ENCODE measurements around the gene NLRP4.
A peak's percentile ranks its signal among the peaks of the same experiment; 100 is the strongest.

The NLRP4 gene, protein sequence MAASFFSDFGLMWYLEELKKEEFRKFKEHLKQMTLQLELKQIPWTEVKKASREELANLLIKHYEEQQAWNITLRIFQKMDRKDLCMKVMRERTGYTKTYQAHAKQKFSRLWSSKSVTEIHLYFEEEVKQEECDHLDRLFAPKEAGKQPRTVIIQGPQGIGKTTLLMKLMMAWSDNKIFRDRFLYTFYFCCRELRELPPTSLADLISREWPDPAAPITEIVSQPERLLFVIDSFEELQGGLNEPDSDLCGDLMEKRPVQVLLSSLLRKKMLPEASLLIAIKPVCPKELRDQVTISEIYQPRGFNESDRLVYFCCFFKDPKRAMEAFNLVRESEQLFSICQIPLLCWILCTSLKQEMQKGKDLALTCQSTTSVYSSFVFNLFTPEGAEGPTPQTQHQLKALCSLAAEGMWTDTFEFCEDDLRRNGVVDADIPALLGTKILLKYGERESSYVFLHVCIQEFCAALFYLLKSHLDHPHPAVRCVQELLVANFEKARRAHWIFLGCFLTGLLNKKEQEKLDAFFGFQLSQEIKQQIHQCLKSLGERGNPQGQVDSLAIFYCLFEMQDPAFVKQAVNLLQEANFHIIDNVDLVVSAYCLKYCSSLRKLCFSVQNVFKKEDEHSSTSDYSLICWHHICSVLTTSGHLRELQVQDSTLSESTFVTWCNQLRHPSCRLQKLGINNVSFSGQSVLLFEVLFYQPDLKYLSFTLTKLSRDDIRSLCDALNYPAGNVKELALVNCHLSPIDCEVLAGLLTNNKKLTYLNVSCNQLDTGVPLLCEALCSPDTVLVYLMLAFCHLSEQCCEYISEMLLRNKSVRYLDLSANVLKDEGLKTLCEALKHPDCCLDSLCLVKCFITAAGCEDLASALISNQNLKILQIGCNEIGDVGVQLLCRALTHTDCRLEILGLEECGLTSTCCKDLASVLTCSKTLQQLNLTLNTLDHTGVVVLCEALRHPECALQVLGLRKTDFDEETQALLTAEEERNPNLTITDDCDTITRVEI

DNA sequence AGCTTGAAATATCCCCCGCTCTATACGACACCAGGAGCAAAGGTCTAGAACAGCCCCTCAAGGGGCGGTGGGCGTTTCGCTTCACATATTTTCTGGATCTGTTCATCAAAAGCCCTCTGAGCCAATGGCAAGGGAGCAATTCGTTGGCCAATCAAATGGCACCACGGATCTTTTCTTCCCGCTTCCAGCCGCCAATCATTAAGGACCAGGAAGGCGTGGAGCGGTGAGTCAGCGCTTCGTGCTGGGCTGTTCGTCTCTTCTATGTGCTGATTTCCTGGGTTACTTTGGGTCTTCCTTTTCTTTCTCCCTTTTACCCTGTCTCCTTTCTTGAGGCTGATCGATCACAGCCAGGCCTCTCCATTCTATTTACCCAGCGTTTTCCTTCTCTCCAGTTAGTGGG, at the start of gene NLRP4:
Gene NLRP4, plus strand, starts transcription at position 201 of the 400 bp plus-strand sequence. CDS start 15,541 bp downstream, outside the sequence.
- FAIRE-seq: no peak
- DNase-seq (ENCODE audit: insufficient read length, low spot score): no peak

DNA sequence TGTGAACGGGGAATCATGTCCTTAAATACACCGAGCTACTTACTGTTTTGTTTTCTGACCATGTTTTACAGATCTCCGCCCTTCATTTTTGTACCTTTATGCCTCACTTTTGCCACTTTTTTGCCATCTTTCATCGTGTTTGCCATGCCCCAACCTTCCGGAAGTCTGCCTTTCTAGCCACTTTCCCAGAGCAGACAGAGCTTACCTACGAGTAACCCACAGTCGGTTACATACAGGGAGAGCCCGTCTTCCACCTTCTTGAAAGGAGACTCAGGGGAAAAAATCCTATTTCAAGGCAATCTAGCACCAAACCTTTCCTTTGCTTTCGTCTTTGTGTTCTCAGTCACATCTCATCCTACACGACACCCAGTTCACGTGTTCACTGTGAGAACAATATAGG, 41.3 kb upstream of the NLRP4 start:
- FAIRE-seq: no peak
- no peak for DNase-seq (ENCODE audit: insufficient read length, low spot score)

DNA sequence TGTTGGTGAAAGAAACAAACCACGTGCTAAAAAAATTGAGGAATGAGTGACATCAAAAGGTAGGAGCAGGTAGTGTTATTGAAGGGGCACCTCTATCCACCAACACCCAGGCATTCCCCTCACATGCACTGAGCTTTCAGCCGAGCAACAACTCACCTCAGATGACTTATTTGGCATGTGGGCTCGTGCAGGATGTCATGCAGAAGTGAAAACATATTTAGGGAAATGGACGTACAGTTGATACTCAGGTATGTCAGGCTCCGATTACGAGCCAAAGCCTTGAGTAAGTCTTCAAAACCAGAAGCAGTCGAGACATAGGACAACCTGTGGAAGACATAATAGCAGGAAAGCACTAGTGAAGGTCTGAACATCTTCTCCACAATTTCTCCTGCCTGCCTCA, 34.9 kb upstream of the NLRP4 start:
- FAIRE-seq (no peak), DNase-seq (ENCODE audit: insufficient read length, low spot score) (no peak)

DNA sequence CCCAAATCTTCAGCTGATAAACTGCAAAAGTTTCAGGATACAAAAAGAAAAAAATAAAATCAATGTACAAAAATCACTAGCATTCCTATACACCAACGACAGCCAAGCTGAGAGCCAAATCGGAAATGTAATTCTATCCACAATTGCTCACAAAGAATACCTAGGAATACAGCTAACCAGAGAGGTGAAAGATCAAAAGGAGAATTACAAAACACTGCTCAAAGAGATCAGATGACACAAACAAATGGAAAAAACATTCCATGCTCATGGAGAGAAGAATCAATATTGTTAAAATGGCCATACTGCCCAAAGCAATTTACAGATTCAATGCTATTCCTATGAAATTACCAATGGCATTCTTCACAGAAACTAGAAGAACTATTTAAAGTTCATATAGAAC, 34.1 kb upstream of the NLRP4 start:
- DNase-seq (ENCODE audit: insufficient read length, low spot score): no peak
- FAIRE-seq: no peak

DNA sequence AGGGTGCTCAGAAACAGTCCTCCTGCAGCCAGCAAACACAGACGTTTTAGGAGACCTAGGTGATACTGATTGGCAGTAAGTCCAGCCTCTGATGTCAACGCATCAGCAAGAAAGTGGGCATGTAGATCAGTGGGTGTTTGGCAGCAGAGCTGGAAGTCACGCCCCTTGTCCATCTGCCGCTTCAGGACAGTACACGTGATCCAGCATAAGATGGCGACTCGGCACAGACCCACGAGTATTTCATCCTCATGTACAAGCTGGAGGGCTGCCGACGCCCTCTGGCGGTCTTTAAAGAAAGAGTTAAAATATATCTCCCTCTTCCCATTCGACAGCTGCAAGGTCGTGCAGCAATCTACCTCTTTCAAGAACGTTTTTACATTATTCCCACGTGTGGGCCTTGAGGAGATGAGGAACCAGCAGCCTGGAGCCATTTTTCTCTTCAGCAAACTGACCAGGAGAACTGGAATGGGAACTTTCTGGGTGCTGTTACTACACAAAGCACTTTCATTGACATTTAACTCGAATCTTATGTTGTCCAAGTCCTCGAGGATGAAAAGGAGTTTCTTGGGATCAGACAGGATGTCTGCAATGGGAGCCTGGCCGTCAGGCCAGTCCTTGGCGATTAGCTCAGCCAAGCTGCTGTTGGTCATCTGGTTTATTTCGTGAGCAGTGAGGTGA, 26.8 kb upstream of the NLRP4 start:
- FAIRE-seq: peak; percentile 80
- peak; percentile 29 for DNase-seq (ENCODE audit: insufficient read length, low spot score)

DNA sequence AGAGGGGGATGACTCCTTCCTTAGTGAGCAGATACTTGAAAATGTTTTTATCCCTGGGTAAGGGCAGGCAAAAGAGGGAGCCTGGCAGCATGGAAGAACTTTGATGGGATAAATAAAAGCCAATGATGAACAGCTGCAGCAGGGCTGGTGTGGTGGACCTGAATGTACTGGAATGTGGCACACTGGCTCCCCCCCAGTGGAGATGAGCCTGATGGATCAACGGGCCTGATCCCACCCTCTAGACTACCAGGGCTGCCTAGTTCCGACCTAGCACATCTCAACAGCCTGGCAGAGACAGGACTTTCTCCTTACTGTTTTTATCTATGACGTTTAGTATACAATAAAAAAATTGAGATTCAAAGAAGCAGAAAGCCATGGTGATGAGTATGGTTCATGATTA, 25.0 kb upstream of the NLRP4 start:
- no peak for DNase-seq (ENCODE audit: insufficient read length, low spot score)
- FAIRE-seq: no peak

DNA sequence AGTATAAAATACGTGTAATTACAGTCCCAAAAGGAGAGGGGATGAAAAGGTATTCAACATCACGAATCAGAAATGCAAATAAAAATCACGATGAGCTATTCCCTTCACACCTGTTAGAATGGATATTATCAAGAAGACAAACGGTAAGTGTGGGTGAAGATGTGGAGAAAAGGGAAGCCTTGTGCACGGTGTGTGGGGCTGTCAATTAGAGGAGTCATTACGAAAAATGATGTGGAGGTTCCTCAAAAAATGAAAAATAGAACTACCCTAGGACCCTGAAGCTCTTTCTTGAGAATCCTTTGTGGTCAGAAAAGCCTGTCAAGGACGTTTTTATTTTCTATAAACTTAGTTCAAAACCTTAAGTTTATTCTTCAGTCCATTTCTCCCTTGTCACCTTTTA, 23.9 kb upstream of the NLRP4 start:
- DNase-seq (ENCODE audit: insufficient read length, low spot score): no peak
- FAIRE-seq: no peak

DNA sequence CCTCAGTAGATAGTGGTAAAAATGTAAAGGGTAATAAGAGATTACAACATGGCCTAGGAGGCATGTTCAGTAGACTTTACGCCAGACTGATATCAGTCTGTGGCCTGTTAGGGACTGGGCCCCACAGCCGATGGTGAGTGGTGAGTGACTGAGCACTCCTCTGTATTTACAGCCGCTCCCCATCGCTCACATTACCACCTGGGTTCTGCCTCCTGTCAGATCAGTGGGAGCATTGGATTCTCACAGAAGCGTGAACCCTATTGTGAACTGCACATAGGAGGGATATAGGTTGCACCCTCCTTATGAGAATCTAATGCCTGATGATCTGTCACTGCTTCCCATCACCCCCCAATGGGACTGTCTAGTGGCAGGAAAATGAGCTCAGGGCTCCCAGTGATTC, 22.4 kb upstream of the NLRP4 start:
- DNase-seq (ENCODE audit: insufficient read length, low spot score) (no peak), FAIRE-seq (no peak)

DNA sequence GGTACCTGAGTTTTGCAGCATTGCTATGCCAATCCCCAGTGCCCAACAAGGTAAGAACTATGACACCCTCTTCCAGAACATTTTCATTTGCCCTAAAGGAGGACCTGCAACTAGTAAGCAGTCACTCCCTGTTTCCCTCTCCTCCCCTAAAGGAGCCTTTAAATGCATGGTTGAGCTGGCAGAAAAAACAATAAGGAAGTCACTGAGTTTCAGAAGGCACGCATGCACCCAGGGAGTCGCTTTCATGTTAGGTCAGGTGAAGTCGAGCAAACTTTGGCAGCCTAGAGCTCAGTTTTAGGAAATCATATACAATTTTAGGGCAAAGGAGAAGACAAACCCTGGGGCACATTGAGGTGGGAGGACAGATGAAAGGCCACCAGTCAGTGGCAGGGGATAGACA, 16.3 kb upstream of the NLRP4 start:
- FAIRE-seq (no peak), DNase-seq (ENCODE audit: insufficient read length, low spot score) (no peak)

DNA sequence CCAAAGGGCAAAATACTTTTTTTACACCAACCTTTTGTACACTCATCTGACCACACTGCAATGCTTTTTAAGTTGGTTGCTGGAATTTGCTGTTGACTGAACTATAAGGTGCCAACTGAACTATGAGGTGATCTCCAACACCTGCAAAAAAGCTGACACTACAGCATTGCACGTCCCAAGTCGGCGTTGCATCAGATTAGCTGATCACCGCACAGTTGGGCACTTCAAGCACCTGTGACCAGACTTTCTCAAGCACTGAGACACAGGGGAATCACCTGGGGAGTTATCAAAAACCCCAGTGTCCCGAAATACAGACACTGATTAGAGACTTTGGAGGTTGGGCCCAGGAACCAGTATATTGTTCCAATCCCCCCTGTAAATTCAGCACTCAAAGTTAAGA, 5.7 kb upstream of the NLRP4 start:
- FAIRE-seq (no peak), DNase-seq (ENCODE audit: insufficient read length, low spot score) (no peak)

DNA sequence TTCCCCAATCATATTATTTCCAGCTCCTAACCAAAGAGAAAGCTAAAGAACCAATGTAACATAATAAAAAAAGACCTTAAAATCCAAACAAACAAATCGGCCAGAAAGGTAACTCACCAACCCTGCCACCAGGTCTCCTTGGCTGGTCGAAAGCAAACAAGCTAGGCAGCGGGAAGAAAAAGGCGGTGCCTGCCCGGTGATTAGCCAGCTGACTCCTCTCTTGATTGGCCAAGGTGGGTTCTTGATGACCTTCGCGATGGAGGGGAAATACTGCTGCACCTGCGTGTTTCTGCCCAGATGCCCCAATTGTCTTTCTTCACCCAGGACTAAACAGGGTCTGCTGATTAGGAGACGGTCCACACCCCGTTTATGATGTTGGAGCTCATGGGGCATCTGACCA, 4.5 kb upstream of the NLRP4 start, which contains the start of gene NLRP11:
Gene NLRP11, minus strand, starts transcription at position 154 of the 400 bp plus-strand sequence. CDS start 13,825 bp downstream, outside the sequence.
- DNase-seq (ENCODE audit: insufficient read length, low spot score) (no peak), FAIRE-seq (no peak)

DNA sequence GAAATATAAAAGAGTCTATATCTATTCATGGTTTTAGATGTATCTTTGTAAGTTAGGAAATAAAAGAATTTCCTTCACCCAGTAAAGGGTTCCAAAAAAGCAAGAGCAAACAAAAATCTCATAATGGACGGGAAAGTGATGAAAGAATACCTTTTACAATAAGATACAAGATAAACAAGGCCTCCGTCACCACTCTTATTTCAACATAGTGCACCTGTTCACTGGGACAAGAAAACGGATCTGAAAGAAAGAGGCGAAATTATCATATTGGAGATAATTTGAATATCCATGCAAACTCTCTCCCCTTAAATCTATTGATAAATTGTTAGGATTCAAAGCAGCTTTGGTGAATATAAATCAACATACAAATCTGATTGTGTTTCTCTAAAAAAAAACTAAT, 3.7 kb upstream of the NLRP4 start:
- DNase-seq (ENCODE audit: insufficient read length, low spot score) (no peak), FAIRE-seq (no peak)

DNA sequence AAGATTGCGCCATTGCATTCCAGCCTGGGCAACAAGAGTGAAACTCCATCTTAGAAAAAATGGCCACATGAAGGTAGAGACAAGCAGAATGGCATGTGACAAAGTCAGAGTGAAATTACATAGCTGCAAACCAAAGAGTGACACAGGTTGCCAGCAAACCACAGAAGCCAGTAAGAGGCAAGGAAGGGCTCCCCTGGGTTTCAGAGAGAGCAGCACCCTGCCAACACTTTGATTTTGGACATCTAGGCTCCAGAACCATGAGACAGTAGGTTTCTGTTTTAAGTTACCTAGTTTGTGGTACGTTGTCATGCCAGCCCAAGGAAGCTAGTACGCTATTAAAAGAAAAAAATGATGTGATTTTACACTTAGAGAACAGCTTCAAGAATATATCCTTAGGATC, 1.9 kb downstream of the NLRP4 start:
- FAIRE-seq: no peak
- no peak for DNase-seq (ENCODE audit: insufficient read length, low spot score)

DNA sequence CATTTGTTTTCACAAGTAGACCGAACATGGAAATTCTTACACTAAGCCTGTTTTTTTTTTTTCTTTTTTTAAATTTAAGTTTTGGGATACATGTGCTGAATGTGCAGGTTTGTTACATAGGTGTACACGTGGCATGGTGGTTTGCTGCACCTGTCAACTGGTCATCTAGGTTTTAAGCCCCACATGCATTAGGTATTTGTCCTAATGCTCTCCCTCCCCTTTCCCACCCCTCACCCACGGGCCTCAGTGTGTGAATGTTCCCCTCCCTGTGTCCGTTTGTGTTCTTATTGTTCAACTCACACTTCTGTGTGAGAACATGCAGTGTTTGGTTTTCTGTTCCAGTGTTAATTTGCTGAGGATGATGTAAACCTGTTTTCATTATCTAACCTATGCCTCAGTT, 2.6 kb downstream of the NLRP4 start:
- FAIRE-seq (no peak), DNase-seq (ENCODE audit: insufficient read length, low spot score) (no peak)

DNA sequence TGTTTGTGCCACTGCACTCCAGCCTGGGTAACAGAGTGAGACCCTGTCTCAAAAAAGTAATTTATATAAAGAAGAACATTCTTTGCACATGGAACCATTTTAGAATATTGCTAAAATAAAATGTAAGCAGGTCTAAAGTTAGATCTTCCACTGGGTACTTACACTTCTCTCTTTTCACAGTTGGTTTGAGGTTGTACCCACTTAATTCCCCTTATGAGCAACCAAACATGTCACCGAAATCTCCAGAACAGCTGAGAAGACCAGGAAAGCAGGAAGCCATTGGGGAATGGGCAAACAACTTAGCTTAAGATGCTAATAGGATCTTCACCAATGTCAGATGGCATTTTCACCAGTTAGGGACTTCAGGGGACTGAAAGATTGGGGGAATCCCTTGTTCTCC, 18.8 kb downstream of the NLRP4 start:
- no peak for FAIRE-seq
- DNase-seq (ENCODE audit: insufficient read length, low spot score): no peak

DNA sequence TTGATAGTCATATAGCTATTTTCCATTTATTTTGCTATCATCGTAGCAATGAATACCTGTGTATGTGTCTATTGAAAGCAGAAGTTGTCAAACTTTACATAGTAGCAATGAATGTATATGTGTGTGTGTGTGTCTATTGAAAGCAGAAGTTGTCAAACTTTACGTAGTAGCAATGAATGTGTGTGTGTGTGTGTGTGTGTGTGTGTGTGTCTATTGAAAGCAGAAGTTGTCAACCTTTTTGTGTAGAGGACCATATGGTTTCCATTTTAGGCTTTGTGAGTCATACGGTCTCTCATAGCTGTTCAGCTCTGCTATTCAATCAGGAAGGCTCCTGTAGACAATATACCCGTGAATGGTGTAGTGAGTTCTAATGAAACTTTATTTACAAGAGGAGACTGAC, 20.8 kb downstream of the NLRP4 start:
- DNase-seq (ENCODE audit: insufficient read length, low spot score) (no peak), FAIRE-seq (no peak)

DNA sequence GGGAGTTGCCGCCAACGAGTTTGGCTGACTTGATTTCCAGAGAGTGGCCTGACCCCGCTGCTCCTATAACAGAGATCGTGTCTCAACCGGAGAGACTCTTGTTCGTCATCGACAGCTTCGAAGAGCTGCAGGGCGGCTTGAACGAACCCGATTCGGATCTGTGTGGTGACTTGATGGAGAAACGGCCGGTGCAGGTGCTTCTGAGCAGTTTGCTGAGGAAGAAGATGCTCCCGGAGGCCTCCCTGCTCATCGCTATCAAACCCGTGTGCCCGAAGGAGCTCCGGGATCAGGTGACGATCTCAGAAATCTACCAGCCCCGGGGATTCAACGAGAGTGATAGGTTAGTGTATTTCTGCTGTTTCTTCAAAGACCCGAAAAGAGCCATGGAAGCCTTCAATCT, 21.6 kb downstream of the NLRP4 start:
- DNase-seq (ENCODE audit: insufficient read length, low spot score): no peak
- FAIRE-seq: no peak

DNA sequence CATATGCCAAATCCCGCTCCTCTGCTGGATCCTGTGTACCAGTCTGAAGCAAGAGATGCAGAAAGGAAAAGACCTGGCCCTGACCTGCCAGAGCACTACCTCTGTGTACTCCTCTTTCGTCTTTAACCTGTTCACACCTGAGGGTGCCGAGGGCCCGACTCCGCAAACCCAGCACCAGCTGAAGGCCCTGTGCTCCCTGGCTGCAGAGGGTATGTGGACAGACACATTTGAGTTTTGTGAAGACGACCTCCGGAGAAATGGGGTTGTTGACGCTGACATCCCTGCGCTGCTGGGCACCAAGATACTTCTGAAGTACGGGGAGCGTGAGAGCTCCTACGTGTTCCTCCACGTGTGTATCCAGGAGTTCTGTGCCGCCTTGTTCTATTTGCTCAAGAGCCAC, 22.1 kb downstream of the NLRP4 start:
- DNase-seq (ENCODE audit: insufficient read length, low spot score) (no peak), FAIRE-seq (no peak)

DNA sequence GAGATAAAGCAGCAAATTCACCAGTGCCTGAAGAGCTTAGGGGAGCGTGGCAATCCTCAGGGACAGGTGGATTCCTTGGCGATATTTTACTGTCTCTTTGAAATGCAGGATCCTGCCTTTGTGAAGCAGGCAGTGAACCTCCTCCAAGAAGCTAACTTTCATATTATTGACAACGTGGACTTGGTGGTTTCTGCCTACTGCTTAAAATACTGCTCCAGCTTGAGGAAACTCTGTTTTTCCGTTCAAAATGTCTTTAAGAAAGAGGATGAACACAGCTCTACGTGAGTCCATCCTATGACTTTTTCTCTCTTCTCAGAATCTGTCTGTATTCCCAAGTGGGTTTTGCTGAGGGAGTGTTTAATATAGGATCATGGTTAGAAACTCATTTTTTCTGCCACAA, 22.6 kb downstream of the NLRP4 start:
- FAIRE-seq (no peak), DNase-seq (ENCODE audit: insufficient read length, low spot score) (no peak)

DNA sequence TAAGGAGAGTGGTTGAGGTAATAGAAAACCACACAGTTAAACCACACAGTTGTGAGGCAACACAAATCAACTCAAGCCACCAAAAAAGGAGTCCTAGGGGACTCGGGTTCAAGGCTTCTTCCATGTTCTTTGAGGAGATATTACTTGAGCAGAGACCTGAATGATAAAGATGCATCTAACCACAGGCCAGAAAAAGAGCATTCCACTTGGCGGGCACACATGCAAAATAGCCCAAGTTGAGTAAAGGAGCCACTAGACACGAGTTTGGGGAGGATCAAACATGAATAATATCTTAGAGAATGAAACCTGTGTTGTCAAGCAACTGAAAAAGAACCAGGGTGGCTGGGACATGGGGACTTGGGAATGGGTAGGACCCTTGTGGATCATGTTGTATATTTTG, 30.2 kb downstream of the NLRP4 start:
- FAIRE-seq: no peak

DNA sequence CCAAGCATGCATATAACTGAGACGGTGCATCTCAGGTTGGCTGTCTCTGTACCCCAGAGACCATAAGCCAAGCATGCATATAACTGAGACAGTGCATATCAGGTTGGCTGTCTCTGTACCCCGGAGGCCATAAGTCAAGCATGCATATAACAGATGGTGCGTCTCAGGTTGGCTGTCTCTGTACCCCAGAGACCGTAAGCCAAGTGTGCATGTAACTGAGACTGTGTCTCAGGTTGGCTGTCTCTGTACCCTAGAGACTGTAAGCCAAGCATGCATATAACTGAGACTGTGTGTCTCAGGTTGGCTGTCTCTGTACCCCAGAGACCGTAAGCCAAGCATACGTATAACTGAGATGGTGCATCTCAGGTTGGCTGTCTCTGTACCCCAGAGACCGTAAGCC, 30.8 kb downstream of the NLRP4 start:
- no peak for DNase-seq (ENCODE audit: insufficient read length, low spot score)
- FAIRE-seq: no peak

More for the DNA sequence above, 30.2 kb downstream of the NLRP4 start:
- no peak for DNase-seq (ENCODE audit: insufficient read length, low spot score)

Measured in GM19239 (cell line).